Nephron progenitor cell (in vitro differentiated cells): ENCODE results near the gene ADAP2.
"Not testable (repeated sequence)": the region's sequence is repeated elsewhere in the genome, so short reads cannot be mapped to it uniquely, and the experiment has no call there.

ENCODE experiments used
- DNase-seq: peaks from one replicate; pipeline ENCODE4 v3.0.0; 2021
- H3K27ac Mint-ChIP-seq: 2 replicates; pipeline ENCODE4 v1.8.0; 2021; ENCODE audit warnings: mild to moderate bottlenecking, moderate library complexity, mixed read lengths
- H3K27me3 Mint-ChIP-seq: 2 replicates; pipeline ENCODE4 v1.8.0; 2021; ENCODE audit warnings: mild to moderate bottlenecking, low read depth, mixed read lengths; ENCODE audit not compliant: poor library complexity
- H3K36me3 Mint-ChIP-seq: 2 replicates; pipeline ENCODE4 v1.8.0; 2021; ENCODE audit warnings: low read depth, mixed read lengths
- H3K4me1 Mint-ChIP-seq: 2 replicates; pipeline ENCODE4 v1.8.0; 2021; ENCODE audit warnings: mixed read lengths
- H3K4me3 Mint-ChIP-seq: 2 replicates; pipeline ENCODE4 v1.8.0; 2021; ENCODE audit warnings: mild to moderate bottlenecking, moderate library complexity, mixed read lengths
- H3K9me3 Mint-ChIP-seq: 2 replicates; pipeline ENCODE4 v1.8.0; 2021; ENCODE audit warnings: mild to moderate bottlenecking, moderate library complexity, mixed read lengths
- CTCF ChIP-seq: fragments of 200-600 bp; sonication (generic); IDR thresholded peaks from 2 replicates; pipeline ENCODE4 v1.5.0; 2021; ENCODE audit warnings: antibody characterized with exemption

Gene ADAP2

DNA sequence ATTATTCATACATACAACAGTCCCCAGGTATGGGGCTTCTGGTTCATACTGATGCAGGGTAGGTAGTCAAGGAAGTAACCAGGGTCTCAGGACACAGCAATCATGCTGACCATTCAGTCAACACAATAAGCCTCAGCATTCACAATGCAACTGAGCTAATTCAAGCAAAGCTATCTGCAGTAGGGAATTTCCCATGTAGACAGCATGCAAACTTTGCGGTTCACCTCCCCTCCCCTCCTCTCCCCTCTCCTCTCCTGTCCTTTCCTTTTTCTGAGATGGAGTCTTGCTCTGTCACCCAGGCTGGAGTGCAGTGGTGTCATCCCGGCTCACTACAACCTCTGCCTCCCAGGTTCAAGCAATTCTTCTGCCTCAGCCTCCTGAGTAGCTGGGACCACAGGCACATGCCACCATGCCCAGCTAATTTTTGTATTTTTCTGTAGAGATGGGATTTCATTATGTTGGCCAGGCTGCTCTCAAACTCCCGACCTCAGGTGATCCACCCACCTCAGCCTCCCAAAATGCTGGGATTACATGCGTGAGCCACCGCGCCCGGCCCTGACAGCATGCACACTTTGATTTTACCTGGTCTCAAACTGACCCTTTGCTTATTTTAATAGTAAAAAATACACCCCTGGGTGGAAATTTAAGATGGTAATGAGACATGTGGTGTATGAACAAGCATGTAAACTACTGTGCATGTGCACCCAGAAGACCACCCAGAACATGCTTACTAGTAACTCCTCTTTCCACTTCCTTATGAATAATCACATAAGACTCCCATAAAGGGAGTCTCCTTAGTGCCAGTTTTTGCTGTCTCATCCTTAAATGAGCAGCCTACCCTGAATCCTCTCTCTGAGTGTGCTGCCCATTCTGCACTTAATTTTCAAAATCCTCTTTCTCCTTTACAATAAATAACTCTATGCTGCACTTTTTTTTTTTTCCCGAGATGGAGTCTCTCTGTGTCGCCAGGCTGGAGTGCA, 39.8 kb downstream of the ADAP2 start:
- TF ChIP-seq CTCF = no peak
- DNase-seq = no peak
- H3K9me3 Mint-ChIP-seq = no peaks in the 10 kb centered on the region
- no peaks in the 10 kb centered on the region for H3K36me3 Mint-ChIP-seq
- no peak overlapping the region for H3K4me3 Mint-ChIP-seq
- peaks cover 10% of the 10 kb centered on the region for H3K4me1 Mint-ChIP-seq
- H3K27ac Mint-ChIP-seq = no peak overlapping the region
- H3K27me3 Mint-ChIP-seq = peaks cover 17% of the 10 kb centered on the region

DNA sequence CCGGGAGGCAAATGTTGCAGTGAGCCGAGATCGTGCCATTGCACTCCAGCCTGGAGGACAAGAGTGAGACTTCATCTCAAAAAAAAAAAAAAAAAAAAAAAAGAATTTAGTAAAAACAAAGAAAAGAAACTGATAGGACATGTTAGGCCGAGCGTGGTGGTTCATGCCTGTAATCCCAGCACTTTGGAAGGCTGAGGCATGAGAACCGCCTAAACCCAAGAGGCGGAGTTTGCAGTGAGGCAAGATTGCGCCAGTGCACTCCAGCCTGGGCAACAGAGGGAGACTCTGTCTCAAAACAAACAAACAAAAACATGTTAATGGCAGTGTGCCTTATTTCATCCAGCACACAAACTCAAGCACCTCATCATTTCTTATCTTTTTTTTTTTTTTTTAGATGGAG, 42.6 kb downstream of the ADAP2 start:
- H3K36me3 Mint-ChIP-seq, H3K4me1 Mint-ChIP-seq, H3K4me3 Mint-ChIP-seq, H3K9me3 Mint-ChIP-seq, H3K27me3 Mint-ChIP-seq, DNase-seq, H3K27ac Mint-ChIP-seq: not testable (repeated sequence)

DNA sequence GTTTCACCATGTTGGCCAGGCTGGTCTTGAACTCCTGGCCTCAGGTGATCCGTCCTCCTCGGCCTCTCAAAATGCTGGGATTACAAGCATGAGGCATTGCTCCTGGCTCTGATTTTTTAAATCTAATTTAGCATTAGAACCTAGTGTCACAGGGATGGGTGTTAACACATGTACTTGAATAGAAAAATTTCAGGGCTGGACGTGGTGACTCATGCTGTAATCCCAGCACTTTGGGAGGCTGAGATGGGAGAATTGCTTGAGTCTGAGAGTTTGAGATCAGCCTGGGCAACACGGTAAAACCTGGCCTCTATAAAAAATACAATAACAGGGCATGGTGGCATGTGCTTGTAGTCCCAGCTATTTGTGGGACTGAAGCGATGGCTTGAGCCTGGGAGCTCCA, 43.1 kb downstream of the ADAP2 start:
- H3K27ac Mint-ChIP-seq = no peak overlapping the region
- no peak for TF ChIP-seq CTCF
- no peak for DNase-seq
- H3K9me3 Mint-ChIP-seq = no peaks in the 10 kb centered on the region
- H3K4me1 Mint-ChIP-seq = peaks cover 9% of the 10 kb centered on the region
- H3K4me3 Mint-ChIP-seq = no peak overlapping the region
- H3K27me3 Mint-ChIP-seq = peaks cover 10% of the 10 kb centered on the region
- no peaks in the 10 kb centered on the region for H3K36me3 Mint-ChIP-seq

DNA sequence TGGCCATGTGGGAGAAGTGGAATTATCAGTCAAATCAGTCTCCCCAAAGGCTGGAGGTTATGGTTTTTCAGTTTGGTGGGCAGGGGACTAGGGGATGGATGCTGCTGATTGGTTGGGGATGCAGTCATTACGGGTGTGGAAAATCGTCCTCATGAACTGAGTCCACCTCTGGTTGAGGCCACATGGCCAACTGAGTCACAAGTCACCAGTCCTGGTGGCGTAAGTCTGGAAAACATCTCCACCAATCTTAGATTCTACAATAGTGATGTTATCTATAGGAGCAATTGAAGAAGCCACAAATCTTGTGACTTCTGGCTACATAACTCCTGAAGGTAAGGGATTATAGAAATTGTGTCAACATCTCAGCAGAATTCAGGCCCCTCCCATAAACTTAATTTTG, 43.9 kb downstream of the ADAP2 start:
- no peak overlapping the region for H3K4me3 Mint-ChIP-seq
- no peaks in the 10 kb centered on the region for H3K36me3 Mint-ChIP-seq
- peaks cover 17% of the 10 kb centered on the region for H3K4me1 Mint-ChIP-seq
- DNase-seq = no peak
- H3K27ac Mint-ChIP-seq = no peak overlapping the region
- TF ChIP-seq CTCF = no peak
- H3K27me3 Mint-ChIP-seq = peaks cover 13% of the 10 kb centered on the region
- H3K9me3 Mint-ChIP-seq = no peaks in the 10 kb centered on the region

GRCh38 chr17:30967911-30968310, 46.2 kb downstream of the ADAP2 start:
- peaks cover 15% of the 10 kb centered on the region for H3K9me3 Mint-ChIP-seq
- H3K4me3 Mint-ChIP-seq, H3K27ac Mint-ChIP-seq, DNase-seq: not testable (repeated sequence)
- peaks cover 15% of the 10 kb centered on the region for H3K36me3 Mint-ChIP-seq
- peaks cover 29% of the 10 kb centered on the region for H3K4me1 Mint-ChIP-seq
- peaks cover 16% of the 10 kb centered on the region for H3K27me3 Mint-ChIP-seq

- peaks cover 28% of the 10 kb centered on the region for H3K36me3 Mint-ChIP-seq
- H3K4me3 Mint-ChIP-seq = peak overlapping the region; percentile 88
- H3K27ac Mint-ChIP-seq = peak overlapping the region; percentile 98
- DNase-seq = no peak
- H3K27me3 Mint-ChIP-seq = peaks cover 20% of the 10 kb centered on the region
- no peak for TF ChIP-seq CTCF
- H3K9me3 Mint-ChIP-seq = peaks cover 24% of the 10 kb centered on the region
- peaks cover 29% of the 10 kb centered on the region for H3K4me1 Mint-ChIP-seq
Observed at GRCh38 chr17:30969989-30970830, 48.5 kb downstream of the ADAP2 start.
